Peyer's patch (tissue), 4 donors: ENCODE measurements around the gene EPB42.
"Not testable (repeated sequence)": the region's sequence is repeated elsewhere in the genome, so short reads cannot be mapped to it uniquely, and the experiment has no call there.

Experiments
- CTCF ChIP-seq, 6 experiments: fragments of 450-650 bp in 4 of 6; fragments of 200-600 bp in 2 of 6; sonication (generic) in 1 of 6; IDR thresholded peaks; one replicate each; pipeline ENCODE4 v1.5.1; 2017 to 2019; ENCODE audit warnings: antibody characterized with exemption in 6 of 6, mild to moderate bottlenecking in 3 of 6, moderate library complexity in 1 of 6
- POLR2A ChIP-seq, 2 donors: fragments of 450-650 bp; IDR thresholded peaks; one replicate each; pipeline ENCODE4 v1.5.1; 2017; ENCODE audit warnings: antibody characterized with exemption in 2 of 2, mild to moderate bottlenecking in 2 of 2, moderate library complexity in 2 of 2

GRCh38 chr15:43175656-43176309 lies 45.0 kb downstream of the EPB42 start:
- TF ChIP-seq CTCF, POLR2A (IDR thresholded peaks at IDR 0.05): not testable (repeated sequence)
